VCaP (cell line): ENCODE measurements around the gene ZDHHC17.

Experiments used
- H3K27ac ChIP-seq: fragments of 450-650 bp; 2 replicates; pipeline ENCODE4 v1.5.1; 2017
- TF ChIP-seq, protein P1 (sequence below): fragments of 450-650 bp; conservative IDR thresholded peaks from 2 replicates; pipeline ENCODE4 v1.5.1; 2017; ENCODE audit warnings: mild to moderate bottlenecking, moderate library complexity

Gene ZDHHC17

GRCh38 chr12:76871082-76871481, 107.2 kb downstream of the ZDHHC17 start:
- TF ChIP-seq, protein P1, sequence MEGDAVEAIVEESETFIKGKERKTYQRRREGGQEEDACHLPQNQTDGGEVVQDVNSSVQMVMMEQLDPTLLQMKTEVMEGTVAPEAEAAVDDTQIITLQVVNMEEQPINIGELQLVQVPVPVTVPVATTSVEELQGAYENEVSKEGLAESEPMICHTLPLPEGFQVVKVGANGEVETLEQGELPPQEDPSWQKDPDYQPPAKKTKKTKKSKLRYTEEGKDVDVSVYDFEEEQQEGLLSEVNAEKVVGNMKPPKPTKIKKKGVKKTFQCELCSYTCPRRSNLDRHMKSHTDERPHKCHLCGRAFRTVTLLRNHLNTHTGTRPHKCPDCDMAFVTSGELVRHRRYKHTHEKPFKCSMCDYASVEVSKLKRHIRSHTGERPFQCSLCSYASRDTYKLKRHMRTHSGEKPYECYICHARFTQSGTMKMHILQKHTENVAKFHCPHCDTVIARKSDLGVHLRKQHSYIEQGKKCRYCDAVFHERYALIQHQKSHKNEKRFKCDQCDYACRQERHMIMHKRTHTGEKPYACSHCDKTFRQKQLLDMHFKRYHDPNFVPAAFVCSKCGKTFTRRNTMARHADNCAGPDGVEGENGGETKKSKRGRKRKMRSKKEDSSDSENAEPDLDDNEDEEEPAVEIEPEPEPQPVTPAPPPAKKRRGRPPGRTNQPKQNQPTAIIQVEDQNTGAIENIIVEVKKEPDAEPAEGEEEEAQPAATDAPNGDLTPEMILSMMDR: no peak
- no peak overlapping the region for H3K27ac ChIP-seq

- TF ChIP-seq, protein P1: no peak
- no peak overlapping the region for H3K27ac ChIP-seq
Measured at GRCh38 chr12:76871742-76872141, 107.8 kb downstream of the ZDHHC17 start.

DNA sequence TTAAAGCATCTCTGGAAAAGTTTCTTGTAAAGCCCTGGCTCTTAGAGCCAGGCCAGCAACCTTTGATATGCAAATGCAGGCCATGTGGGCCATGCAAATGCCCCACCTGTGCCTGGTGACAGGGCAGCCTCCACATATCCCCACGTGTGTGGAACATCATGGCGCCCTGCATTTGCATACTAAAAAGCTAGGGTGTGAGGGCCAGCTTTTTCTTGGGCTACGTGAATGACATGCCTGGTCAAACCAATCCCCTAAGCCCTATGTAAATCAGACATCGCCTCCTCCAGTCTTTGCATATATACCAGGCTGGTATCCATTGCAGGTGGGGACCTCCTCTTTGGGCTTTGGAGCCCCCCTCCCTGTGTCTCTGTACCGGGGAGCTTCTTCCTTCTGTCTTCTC, 108.5 kb downstream of the ZDHHC17 start:
- H3K27ac ChIP-seq: no peak overlapping the region
- TF ChIP-seq, protein P1: no peak

- peak overlapping the region; percentile 7; the same call in 1 of the 2 replicates for H3K27ac ChIP-seq
- TF ChIP-seq, protein P1: no peak
Measured at GRCh38 chr12:76874027-76874426, 110.1 kb downstream of the ZDHHC17 start.

DNA sequence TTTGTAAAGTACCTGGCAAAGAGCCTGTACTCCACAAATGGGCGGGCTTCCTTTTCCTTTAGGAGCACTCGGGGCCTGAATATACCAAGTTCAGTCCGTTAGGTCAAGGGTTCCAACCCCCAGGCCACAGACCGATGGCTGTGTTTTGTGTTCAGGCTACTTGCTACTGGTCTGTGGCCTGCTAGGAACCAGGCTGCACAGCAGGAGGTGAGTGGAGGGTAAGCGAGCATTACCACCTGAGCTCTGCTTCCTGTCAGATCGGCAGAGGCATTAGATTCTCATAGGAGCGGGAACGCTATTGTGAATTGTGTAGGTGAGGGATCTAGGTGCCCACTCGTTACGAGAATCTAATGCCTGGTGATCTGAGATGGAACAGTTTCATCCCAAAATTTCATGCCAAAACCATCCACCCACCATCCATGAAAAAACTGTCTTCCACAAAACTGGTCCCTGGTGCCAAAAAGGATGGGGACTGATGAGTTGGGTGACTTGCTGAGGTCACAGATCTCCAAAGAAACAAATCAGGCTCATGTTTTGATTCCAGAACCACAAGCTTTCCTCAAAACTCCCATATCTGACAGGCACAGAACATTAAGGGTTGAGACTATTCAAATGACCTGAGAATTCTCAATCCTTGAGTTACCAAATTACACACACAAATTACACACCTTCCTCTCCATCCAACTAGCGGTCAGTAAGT, 110.7 kb downstream of the ZDHHC17 start:
- TF ChIP-seq, protein P1: no peak
- peak overlapping the region; percentile 7; the same call in 1 of the 2 replicates for H3K27ac ChIP-seq

DNA sequence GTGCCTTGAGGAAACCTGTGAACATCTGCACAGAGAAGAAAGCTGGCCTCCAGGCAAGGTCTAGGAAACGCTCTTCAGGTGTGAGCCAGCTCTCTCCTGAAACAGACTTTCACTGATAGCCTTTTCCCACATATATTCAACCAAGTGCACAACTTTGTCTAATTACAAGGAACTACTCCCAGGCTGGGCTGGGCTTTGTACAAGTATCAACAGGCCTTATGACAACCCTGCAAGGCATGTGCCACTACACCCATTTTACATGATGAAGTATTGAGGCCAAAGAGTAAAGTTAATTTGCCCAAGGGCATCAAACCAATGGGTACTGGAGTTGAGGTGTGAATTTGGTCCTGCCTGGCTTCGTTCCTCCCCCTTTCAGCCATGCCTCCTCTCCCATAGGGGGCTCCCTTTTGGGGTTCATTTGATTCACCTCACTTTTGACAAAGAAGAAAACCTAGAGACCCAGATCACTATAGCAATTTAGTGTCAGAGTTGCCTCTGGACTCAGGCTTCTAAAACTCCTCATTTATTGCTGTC, 112.8 kb downstream of the ZDHHC17 start:
- TF ChIP-seq, protein P1: no peak
- H3K27ac ChIP-seq: no peak overlapping the region

DNA sequence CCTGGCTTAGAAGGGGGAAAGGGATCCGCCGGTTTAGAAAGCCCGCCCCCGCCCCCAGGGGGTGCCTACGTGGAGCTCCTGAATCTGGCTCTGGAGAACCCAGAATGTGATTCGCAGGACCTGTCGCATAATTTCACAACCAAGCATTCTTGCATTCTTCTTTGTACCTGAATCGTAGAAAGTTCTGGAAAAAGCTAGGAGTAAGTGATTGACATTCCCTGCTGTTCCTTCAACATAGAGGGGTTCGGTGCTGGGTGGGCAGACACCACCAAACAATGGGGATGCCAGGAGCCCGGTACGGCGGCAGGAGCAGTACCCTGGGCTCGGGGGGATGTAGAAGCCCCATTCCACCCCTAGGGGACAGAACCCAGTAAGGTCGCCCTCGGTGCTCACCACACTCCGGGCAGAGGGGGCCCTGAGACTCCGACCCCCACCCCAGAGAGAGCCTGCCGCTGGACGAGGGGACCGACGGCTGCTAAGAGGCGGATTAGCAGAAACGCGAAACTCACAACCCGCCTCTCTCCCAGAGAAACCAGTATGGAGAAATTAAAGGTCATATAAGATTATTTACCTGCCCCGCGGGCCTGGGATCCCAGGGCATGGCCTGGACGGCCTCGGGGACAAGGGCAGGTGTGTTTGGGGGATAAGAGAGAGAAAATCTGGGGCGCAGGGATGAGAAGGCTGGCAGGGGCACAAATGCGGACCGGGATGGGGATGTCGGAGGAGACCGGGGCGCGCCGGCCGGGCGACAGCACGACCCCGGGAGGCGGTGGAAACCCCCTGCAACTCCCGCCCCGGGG, 114.4 kb downstream of the ZDHHC17 start:
- TF ChIP-seq, protein P1: peak; percentile 17; the same call in 1 of the 2 replicates
- H3K27ac ChIP-seq: peak overlapping the region; percentile 81
